ENCODE measurements around the gene KDR.

Gene KDR

DNA sequence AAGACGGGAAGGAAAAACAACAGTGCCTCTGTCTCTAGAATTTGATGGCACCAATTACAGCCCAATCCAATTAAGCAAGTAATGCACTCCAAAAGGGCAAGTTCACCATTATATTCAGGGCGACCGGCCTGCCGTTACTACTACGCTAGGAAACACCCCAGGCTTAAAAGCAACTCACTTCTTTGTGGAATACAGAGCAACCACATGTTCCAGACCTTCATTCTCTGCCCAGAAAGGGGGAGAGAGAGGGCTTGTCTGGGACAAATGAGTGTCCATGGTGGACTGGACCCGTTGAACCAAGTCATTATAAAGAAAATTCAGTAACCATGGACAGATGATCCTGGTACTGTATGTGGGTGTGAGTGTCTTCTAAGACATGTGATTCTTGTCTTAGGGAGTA is 1.6 kb downstream of the KDR start:
- DNase-seq (ENCODE audit: low read depth) = no peak

DNA sequence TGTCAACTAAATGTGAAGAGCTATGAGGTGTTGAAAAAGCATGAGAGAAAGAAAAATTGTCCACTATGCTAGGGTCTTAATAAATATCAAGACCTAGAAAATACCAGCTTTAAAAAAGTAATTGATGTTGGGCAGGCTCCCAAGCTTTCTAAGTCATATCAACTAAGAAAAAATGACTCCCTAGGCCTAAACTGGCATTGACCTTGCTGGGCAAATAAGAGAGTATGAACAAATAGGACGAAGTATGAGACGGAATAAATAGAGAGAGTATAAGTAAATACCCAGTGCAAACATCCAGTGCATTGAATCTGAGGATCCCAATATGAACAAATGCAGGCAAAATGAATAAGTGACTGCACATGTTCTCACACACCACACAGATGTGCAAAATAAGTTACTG is 3.2 kb downstream of the KDR start:
- no peak for DNase-seq (ENCODE audit: low read depth)

DNA sequence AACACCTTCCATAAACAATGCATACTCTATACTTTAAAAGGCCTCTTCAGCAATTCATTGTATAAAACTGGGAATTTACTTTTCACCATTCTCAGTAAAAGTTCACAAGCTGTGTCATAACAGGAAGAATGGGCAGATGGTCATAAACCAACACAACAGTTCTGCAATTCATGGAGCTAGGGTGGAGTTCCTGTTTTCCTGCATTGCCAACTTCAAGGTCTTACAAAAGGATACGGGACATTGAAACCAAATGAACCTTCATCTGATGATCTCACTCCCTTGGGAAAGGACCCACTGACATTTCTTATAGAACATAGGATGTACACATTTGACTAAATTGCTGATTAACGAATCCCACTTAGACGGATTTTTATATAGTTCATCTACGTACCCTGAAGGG is 4.1 kb downstream of the KDR start:
- DNase-seq (ENCODE audit: low read depth) = no peak

- DNase-seq (ENCODE audit: low read depth) = no peak
Measured at GRCh38 chr4:55118397-55118796, 7.0 kb downstream of the KDR start.

DNA sequence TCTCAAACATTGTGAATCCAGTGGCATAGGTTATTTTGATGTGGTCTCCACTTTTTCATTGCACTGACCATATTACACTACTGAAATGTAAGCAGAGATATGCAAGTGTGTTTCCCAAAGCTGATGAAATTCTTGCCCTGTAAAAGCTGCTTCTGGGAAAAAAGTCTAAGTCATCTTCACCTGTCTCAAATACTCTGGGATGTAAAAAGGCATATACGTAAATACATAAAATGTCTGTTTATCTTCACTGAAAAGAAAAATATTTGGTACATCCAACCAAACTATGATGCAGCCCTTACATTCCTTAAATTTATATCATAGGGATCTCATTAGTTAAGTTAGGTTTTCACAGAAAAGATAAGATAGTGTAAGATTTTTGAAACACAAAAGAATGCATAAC is 7.9 kb downstream of the KDR start:
- no peak for DNase-seq (ENCODE audit: low read depth)

DNA sequence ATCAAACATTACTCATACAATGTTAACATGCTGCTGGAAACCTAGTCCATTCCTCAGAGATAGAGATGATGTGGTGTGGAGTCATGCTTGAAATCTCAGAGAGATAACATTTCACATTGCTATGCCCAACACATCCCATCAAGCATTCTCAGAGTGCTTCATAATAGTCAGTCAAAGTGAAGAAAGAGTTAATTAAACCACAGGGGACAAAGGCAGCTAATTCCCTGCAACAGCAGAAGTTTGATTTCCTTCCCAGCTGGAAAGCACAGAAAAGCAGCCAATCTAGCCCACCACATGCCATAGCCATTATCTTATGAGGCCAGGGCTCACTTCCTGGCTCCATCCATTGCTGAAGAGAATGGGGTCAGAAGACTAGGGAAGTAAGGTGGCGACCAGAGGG is 8.9 kb downstream of the KDR start:
- no peak for DNase-seq (ENCODE audit: low read depth)

GRCh38 chr4:55111601-55112000 is 13.8 kb downstream of the KDR start:
- DNase-seq (ENCODE audit: low read depth) = no peak

GRCh38 chr4:55110131-55110530 is 15.3 kb downstream of the KDR start:
- DNase-seq (ENCODE audit: low read depth) = no peak

GRCh38 chr4:55107054-55107453 is 18.3 kb downstream of the KDR start:
- DNase-seq (ENCODE audit: low read depth) = no peak

GRCh38 chr4:55103224-55103623 is 22.2 kb downstream of the KDR start:
- DNase-seq (ENCODE audit: low read depth) = no peak

DNA sequence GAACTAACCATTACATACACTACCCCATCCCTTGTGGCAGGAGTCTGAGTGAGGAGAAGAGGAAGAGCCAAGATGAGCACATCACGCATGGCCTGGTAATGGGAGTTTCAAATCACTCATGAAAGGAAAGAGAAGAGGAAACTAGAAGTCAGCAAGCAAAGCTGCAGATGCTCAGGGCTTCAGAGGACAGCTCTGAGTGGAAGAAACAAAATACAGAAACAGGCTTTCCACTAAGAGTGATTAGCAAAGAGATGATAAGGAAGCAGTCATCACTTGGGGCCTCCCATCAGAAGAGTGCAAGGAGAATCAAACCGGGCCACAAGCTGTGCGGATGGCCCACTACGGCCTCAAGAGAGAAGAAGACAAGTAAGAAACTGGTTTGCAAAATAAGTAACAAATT is 25.6 kb downstream of the KDR start:
- no peak for DNase-seq (ENCODE audit: low read depth)

GRCh38 chr4:55098456-55099204 is 26.8 kb downstream of the KDR start:
- no peak for DNase-seq (ENCODE audit: low read depth)

GRCh38 chr4:55096619-55097018 is 28.8 kb downstream of the KDR start:
- DNase-seq (ENCODE audit: low read depth) = no peak

GRCh38 chr4:55096045-55096444 is 29.4 kb downstream of the KDR start:
- no peak for DNase-seq (ENCODE audit: low read depth)

DNA sequence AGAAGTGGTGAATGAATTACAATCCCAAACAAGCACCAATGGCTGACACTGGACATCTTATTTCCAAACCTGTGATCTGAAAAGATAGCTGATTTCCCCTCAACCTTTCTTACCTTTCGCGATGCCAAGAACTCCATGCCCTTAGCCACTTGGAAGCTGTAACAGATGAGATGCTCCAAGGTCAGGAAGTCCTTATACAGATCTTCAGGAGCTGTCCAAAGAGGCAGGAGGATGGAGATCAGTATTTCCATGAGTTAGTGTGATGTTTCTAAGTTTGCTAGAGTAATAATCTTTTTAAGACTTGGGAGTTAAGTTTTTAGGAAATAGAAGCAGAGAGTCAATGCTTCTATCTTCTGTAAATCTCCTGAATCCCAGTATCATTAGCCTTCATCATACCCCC is 32.9 kb downstream of the KDR start:
- DNase-seq (ENCODE audit: low read depth) = no peak

GRCh38 chr4:55089916-55090315 is 35.5 kb downstream of the KDR start:
- no peak for DNase-seq (ENCODE audit: low read depth)

GRCh38 chr4:55087913-55088260 is 37.5 kb downstream of the KDR start:
- no peak for DNase-seq (ENCODE audit: low read depth)

DNA sequence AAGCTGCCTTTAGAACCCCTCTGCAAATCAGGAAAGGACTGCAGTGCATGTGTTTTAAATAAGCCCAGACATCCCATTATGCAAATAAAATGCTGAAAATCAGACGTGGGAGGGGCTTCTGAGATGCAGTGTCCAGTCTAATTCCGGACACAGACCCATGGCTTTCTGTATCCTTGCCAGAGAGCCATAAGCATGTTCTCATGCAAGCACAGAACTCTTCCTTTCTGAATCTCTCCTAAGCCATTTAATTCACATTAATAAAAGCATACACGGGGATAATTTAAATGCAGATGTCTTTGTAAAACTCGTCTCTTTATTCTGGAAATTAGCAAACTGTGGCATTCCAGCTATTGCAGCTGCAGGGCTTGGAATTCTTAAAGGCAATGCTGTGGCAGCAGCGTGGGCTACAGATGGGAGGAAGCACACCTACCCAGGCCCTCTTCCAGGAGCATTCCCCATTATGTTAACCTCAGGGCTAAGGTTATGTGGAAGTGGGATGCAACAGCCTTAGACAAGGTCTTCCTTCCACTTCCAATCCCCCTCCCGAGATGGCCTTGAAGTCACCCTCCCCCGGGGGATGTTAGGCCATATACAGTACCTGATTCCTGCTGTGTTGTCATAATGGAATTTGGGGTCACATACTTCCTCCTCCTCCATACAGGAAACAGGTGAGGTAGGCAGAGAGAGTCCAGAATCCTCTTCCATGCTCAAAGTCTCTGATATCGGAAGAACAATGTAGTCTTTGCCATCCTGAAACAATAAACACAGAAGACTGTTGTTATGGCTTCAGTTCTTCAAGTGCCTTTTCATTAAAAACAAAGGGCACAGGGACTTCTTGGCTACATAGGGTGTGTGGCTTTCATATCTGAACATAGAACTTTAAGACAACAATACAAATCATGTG is 38.1 kb downstream of the KDR start:
- no peak for DNase-seq (ENCODE audit: low read depth)

- DNase-seq (ENCODE audit: low read depth) = no peak
Measured at GRCh38 chr4:55086578-55086977, 38.8 kb downstream of the KDR start.

- no peak for DNase-seq (ENCODE audit: low read depth)
Measured at GRCh38 chr4:55083735-55084134, 41.7 kb downstream of the KDR start.

DNA sequence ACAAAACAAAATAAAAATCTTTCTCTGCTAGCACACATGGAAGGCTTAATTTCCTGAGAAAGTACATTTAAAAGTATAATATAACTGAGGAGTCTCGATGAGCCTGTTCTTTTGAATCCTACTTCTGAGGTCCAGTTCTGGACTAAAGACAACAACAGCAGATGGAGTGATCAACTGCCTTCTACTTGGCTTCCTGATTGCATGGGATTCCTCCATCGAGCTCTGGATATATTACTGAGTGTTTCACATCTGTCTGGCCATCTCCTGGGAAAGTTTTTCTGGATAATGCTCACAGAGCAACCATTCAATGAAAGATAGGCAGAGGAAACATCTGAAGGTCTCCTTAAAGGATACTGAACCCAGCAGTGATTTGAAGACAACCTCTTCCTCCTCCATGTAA is 42.6 kb downstream of the KDR start:
- no peak for DNase-seq (ENCODE audit: low read depth)

- no peak for DNase-seq (ENCODE audit: low read depth)
Measured at GRCh38 chr4:55080174-55080865, 45.1 kb downstream of the KDR start.
